SK-N-SH treated with all-trans-retinoic acid at 6 μM for 48 hours (cell line): ENCODE measurements around the gene POU5F1.

Source experiments
- BACH2 ChIP-seq: fragments of 250-450 bp; sonication (Bioruptor Pico); IDR thresholded peaks from 2 replicates; pipeline ENCODE4 v1.9.0; 2021; ENCODE audit warnings: mild to moderate bottlenecking, borderline replicate concordance
- CSDC2 ChIP-seq: fragments of 250-450 bp; sonication (Bioruptor Pico); IDR thresholded peaks from 2 replicates; pipeline ENCODE4 v1.5.0; 2020; ENCODE audit warnings: mild to moderate bottlenecking, moderate library complexity
- GLIS3 ChIP-seq: fragments of 250-450 bp; sonication (Bioruptor Pico); IDR thresholded peaks from 2 replicates; pipeline ENCODE4 v1.5.0; 2020; ENCODE audit warnings: mild to moderate bottlenecking, moderate library complexity
- OSR1 ChIP-seq: fragments of 250-450 bp; sonication (Bioruptor Pico); IDR thresholded peaks from 2 replicates; pipeline ENCODE4 v1.8.0; 2022; ENCODE audit warnings: moderate library complexity, mild to moderate bottlenecking, inconsistent platforms
- SNAI2 ChIP-seq: fragments of 250-450 bp; sonication (Bioruptor Pico); IDR thresholded peaks from 2 replicates; pipeline ENCODE4 v1.5.0; 2020; ENCODE audit warnings: mild to moderate bottlenecking, moderate library complexity
- ZFP30 ChIP-seq: fragments of 450-650 bp; formaldehyde crosslinking; IDR thresholded peaks from 2 replicates; pipeline ENCODE4 v1.5.0; 2022; ENCODE audit warnings: mild to moderate bottlenecking, moderate library complexity
- ZNF565 ChIP-seq: fragments of 450-650 bp; formaldehyde crosslinking; conservative IDR thresholded peaks from 2 replicates; pipeline ENCODE4 v1.5.0; 2020; ENCODE audit warnings: low read depth, mild to moderate bottlenecking, moderate library complexity
- ZNF70 ChIP-seq: fragments of 450-650 bp; formaldehyde crosslinking; IDR thresholded peaks from 2 replicates; pipeline ENCODE4 v1.5.0; 2020; ENCODE audit warnings: mild to moderate bottlenecking, moderate library complexity
- ZNF8 ChIP-seq: fragments of 450-650 bp; formaldehyde crosslinking; IDR thresholded peaks from 2 replicates; pipeline ENCODE4 v1.5.0; 2020; ENCODE audit warnings: mild to moderate bottlenecking, moderate library complexity
- TF ChIP-seq, protein P1 (sequence below): fragments of 250-450 bp; sonication (Bioruptor Pico); IDR thresholded peaks from 2 replicates; pipeline ENCODE4 v1.5.1; 2020; ENCODE audit warnings: low read depth, mild to moderate bottlenecking, moderate library complexity
- TF ChIP-seq, protein P2 (sequence below): fragments of 250-450 bp; sonication (Bioruptor Pico); IDR thresholded peaks from 2 replicates; pipeline ENCODE4 v1.5.0; 2020; ENCODE audit warnings: mild to moderate bottlenecking, moderate library complexity
- TF ChIP-seq, protein P3 (sequence below): fragments of 250-450 bp; sonication (Bioruptor Pico); IDR thresholded peaks from 2 replicates; pipeline ENCODE4 v1.8.0; 2021; ENCODE audit warnings: low read depth, mild to moderate bottlenecking, moderate library complexity, borderline replicate concordance

DNA sequence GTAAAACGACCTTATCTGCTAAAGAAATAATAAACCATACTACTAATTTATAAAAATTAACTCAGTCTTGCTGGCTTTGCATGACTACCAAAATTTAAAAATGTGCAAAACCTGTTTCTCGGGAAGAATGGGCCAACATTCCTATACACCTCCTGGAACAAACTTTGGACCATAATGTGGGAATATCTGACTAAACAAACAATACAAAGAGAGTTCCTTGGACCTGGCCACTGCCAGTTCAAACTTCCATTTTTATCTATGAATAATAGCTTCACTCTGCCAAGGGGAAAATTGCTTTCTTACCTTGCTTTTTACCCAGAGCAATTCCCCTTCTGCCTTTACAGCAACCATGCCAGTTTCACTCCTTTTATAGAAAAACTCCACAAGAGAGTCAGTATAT lies 38.7 kb upstream of the POU5F1 start:
- no peak for TF ChIP-seq OSR1 (CRISPR knock-in tag)
- TF ChIP-seq ZNF8 (CRISPR knock-in tag) = no peak
- TF ChIP-seq SNAI2 (CRISPR knock-in tag) = no peak
- TF ChIP-seq, protein P1, sequence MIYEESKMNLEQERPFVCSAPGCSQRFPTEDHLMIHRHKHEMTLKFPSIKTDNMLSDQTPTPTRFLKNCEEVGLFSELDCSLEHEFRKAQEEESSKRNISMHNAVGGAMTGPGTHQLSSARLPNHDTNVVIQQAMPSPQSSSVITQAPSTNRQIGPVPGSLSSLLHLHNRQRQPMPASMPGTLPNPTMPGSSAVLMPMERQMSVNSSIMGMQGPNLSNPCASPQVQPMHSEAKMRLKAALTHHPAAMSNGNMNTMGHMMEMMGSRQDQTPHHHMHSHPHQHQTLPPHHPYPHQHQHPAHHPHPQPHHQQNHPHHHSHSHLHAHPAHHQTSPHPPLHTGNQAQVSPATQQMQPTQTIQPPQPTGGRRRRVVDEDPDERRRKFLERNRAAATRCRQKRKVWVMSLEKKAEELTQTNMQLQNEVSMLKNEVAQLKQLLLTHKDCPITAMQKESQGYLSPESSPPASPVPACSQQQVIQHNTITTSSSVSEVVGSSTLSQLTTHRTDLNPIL = no peak
- TF ChIP-seq ZFP30 (CRISPR knock-in tag) = no peak
- TF ChIP-seq GLIS3 (CRISPR knock-in tag) = no peak
- no peak for TF ChIP-seq ZNF70 (CRISPR knock-in tag)
- TF ChIP-seq, protein P2, sequence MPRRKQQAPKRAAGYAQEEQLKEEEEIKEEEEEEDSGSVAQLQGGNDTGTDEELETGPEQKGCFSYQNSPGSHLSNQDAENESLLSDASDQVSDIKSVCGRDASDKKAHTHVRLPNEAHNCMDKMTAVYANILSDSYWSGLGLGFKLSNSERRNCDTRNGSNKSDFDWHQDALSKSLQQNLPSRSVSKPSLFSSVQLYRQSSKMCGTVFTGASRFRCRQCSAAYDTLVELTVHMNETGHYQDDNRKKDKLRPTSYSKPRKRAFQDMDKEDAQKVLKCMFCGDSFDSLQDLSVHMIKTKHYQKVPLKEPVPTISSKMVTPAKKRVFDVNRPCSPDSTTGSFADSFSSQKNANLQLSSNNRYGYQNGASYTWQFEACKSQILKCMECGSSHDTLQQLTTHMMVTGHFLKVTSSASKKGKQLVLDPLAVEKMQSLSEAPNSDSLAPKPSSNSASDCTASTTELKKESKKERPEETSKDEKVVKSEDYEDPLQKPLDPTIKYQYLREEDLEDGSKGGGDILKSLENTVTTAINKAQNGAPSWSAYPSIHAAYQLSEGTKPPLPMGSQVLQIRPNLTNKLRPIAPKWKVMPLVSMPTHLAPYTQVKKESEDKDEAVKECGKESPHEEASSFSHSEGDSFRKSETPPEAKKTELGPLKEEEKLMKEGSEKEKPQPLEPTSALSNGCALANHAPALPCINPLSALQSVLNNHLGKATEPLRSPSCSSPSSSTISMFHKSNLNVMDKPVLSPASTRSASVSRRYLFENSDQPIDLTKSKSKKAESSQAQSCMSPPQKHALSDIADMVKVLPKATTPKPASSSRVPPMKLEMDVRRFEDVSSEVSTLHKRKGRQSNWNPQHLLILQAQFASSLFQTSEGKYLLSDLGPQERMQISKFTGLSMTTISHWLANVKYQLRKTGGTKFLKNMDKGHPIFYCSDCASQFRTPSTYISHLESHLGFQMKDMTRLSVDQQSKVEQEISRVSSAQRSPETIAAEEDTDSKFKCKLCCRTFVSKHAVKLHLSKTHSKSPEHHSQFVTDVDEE (CRISPR knock-in tag) = no peak
- no peak for TF ChIP-seq CSDC2 (CRISPR knock-in tag)
- TF ChIP-seq ZNF565 (CRISPR knock-in tag) = no peak
- TF ChIP-seq, protein P3, sequence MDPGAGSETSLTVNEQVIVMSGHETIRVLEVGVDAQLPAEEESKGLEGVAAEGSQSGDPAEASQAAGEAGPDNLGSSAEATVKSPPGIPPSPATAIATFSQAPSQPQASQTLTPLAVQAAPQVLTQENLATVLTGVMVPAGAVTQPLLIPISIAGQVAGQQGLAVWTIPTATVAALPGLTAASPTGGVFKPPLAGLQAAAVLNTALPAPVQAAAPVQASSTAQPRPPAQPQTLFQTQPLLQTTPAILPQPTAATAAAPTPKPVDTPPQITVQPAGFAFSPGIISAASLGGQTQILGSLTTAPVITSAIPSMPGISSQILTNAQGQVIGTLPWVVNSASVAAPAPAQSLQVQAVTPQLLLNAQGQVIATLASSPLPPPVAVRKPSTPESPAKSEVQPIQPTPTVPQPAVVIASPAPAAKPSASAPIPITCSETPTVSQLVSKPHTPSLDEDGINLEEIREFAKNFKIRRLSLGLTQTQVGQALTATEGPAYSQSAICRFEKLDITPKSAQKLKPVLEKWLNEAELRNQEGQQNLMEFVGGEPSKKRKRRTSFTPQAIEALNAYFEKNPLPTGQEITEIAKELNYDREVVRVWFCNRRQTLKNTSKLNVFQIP (CRISPR knock-in tag) = no peak
- TF ChIP-seq BACH2 (CRISPR knock-in tag) = no peak
